Endothelial cell of hepatic sinusoid (primary cell): ENCODE data around the gene ZSWIM3.

Experiments
- in situ Hi-C: cut with HindIII; loops from 2 replicates; pipeline ENCODE4 v1.10.0; 2017; ENCODE audit warnings: low sequenced_read_pairs

ZSWIM3 gene

GRCh38 chr20:45832619-45833018 lies 24.8 kb upstream of the ZSWIM3 start:
- in situ Hi-C loops: no loop called here

GRCh38 chr20:45833030-45833882 lies 24.2 kb upstream of the ZSWIM3 start, which contains the start of gene SNX21:
SNX21 (plus strand) TSS chr20:45833799; CDS start chr20:45833920, 121 bp downstream.
- in situ Hi-C loops: no loop called here

GRCh38 chr20:45833883-45834796 lies 23.3 kb upstream of the ZSWIM3 start:
- in situ Hi-C loops: no loop called here

GRCh38 chr20:45834797-45835161 lies 22.6 kb upstream of the ZSWIM3 start:
- in situ Hi-C loops: no loop called here

GRCh38 chr20:45835329-45835765 lies 22.1 kb upstream of the ZSWIM3 start:
- in situ Hi-C loops: no loop called here

- in situ Hi-C loops: no loop called here
Observed at GRCh38 chr20:45835825-45836224, 21.6 kb upstream of the ZSWIM3 start.

- in situ Hi-C loops: no loop called here
Observed at GRCh38 chr20:45836841-45837240, 20.6 kb upstream of the ZSWIM3 start.

- in situ Hi-C loops: no loop called here
Observed at GRCh38 chr20:45840700-45841198, 16.7 kb upstream of the ZSWIM3 start.

GRCh38 chr20:45841407-45842129 lies 15.8 kb upstream of the ZSWIM3 start:
- in situ Hi-C loops: no loop called here

- in situ Hi-C loops: no loop called here
Observed at GRCh38 chr20:45842169-45842812, 15.1 kb upstream of the ZSWIM3 start.

GRCh38 chr20:45843506-45843905 lies 13.9 kb upstream of the ZSWIM3 start:
- in situ Hi-C loops: no loop called here

- in situ Hi-C loops: no loop called here
Observed at GRCh38 chr20:45845452-45845851, 12.0 kb upstream of the ZSWIM3 start.

GRCh38 chr20:45848421-45848820 lies 9.0 kb upstream of the ZSWIM3 start:
- in situ Hi-C loops: no loop called here

- in situ Hi-C loops: no loop called here
Observed at GRCh38 chr20:45848969-45849582, 8.3 kb upstream of the ZSWIM3 start.

GRCh38 chr20:45850238-45850637 lies 7.2 kb upstream of the ZSWIM3 start:
- in situ Hi-C loops: no loop called here

- in situ Hi-C loops: no loop called here
Observed at GRCh38 chr20:45850926-45851325, 6.5 kb upstream of the ZSWIM3 start.

GRCh38 chr20:45851501-45851900 lies 5.9 kb upstream of the ZSWIM3 start:
- in situ Hi-C loops: no loop called here

GRCh38 chr20:45852326-45852725 lies 5.1 kb upstream of the ZSWIM3 start:
- in situ Hi-C loops: no loop called here

- in situ Hi-C loops: no loop called here
Observed at GRCh38 chr20:45853484-45853883, 3.9 kb upstream of the ZSWIM3 start.

GRCh38 chr20:45857882-45858216 lies 435 bp downstream of the ZSWIM3 start:
- in situ Hi-C loops: no loop called here
